H9 (cell line): ENCODE results near the gene TYMP. TPM values are rescaled to one million over a fixed set of nuclear protein-coding genes. Genes with fewer than 3 reads are reported as not detected.

ENCODE experiments used
- DNase-seq: peaks from one replicate; pipeline ENCODE4 v3.0.0-alpha.2; 2017
- H2AFZ ChIP-seq: one replicate; pipeline ENCODE4 v1.6.1; 2013; ENCODE audit warnings: mild to moderate bottlenecking, low read length, control low read depth, moderate library complexity
- H2AK5ac ChIP-seq: 2 replicates; pipeline ENCODE4 v1.6.1; 2013; ENCODE audit warnings: low read length, control low read depth, mixed read lengths; ENCODE audit not compliant: insufficient read length
- H2BK120ac ChIP-seq: one replicate; pipeline ENCODE4 v1.6.1; 2013; ENCODE audit warnings: low read depth, mild to moderate bottlenecking, low read length, control low read depth, inconsistent platforms; ENCODE audit not compliant: poor library complexity, severe bottlenecking
- H2BK12ac ChIP-seq: 2 replicates; pipeline ENCODE4 v1.6.1; 2013; ENCODE audit warnings: low read length, control low read depth, mixed read lengths, low read depth; ENCODE audit not compliant: insufficient read length
- H2BK15ac ChIP-seq: 2 replicates; pipeline ENCODE4 v1.6.1; 2013; ENCODE audit warnings: low read depth, low read length, control low read depth
- H2BK20ac ChIP-seq: one replicate; pipeline ENCODE4 v1.6.1; 2013; ENCODE audit warnings: low read depth, mild to moderate bottlenecking, low read length, control low read depth, inconsistent platforms; ENCODE audit not compliant: poor library complexity, severe bottlenecking
- H2BK5ac ChIP-seq: 2 replicates; pipeline ENCODE4 v1.6.1; 2013; ENCODE audit warnings: low read length, control low read depth, mixed read lengths; ENCODE audit not compliant: insufficient read length
- H3K14ac ChIP-seq: 2 replicates; pipeline ENCODE4 v1.6.1; 2013; ENCODE audit warnings: low read length, control low read depth; ENCODE audit not compliant: insufficient read depth
- H3K18ac ChIP-seq: 2 replicates; pipeline ENCODE4 v1.6.1; 2013; ENCODE audit warnings: low read depth, mild to moderate bottlenecking, mixed read lengths, low read length, control low read depth; ENCODE audit not compliant: insufficient read length
- H3K23ac ChIP-seq: 2 replicates; pipeline ENCODE4 v1.6.1; 2013; ENCODE audit warnings: low read length, control low read depth, mixed read lengths, low read depth; ENCODE audit not compliant: insufficient read length
- H3K23me2 ChIP-seq: 2 replicates; pipeline ENCODE4 v1.6.1; 2013; ENCODE audit warnings: low read depth, mild to moderate bottlenecking, mixed read lengths, low read length, control low read depth; ENCODE audit not compliant: insufficient read length, poor library complexity, severe bottlenecking
- H3K27ac ChIP-seq: 2 replicates; pipeline ENCODE4 v1.5.1; 2013; ENCODE audit warnings: low read length, control low read depth, mixed read lengths, low read depth; ENCODE audit not compliant: insufficient read length
- H3K27me3 ChIP-seq: 2 replicates; pipeline ENCODE4 v1.6.1; 2013; ENCODE audit warnings: low read length, control low read depth, inconsistent platforms; ENCODE audit not compliant: insufficient read depth
- H3K4ac ChIP-seq: 2 replicates; pipeline ENCODE4 v1.6.1; 2013; ENCODE audit warnings: low read depth, mild to moderate bottlenecking, control low read depth, inconsistent platforms, low read length, moderate library complexity
- H3K4me1 ChIP-seq: 2 replicates; pipeline ENCODE4 v1.6.1; 2013; ENCODE audit warnings: low read length, control low read depth, inconsistent platforms; ENCODE audit not compliant: insufficient read depth
- H3K4me2 ChIP-seq: 2 replicates; pipeline ENCODE4 v1.6.1; 2013; ENCODE audit warnings: low read length, control low read depth, mixed read lengths; ENCODE audit not compliant: insufficient read length, insufficient read depth
- H3K56ac ChIP-seq: 2 replicates; pipeline ENCODE4 v1.6.1; 2013; ENCODE audit warnings: low read depth, mild to moderate bottlenecking, mixed read lengths, low read length, control low read depth; ENCODE audit not compliant: insufficient read length
- H3K79me1 ChIP-seq: 2 replicates; pipeline ENCODE4 v1.6.1; 2013; ENCODE audit warnings: low read depth, mild to moderate bottlenecking, moderate library complexity, low read length, control low read depth, inconsistent platforms; ENCODE audit not compliant: insufficient read depth, poor library complexity, severe bottlenecking
- H3K79me2 ChIP-seq: 2 replicates; pipeline ENCODE4 v1.6.1; 2013; ENCODE audit warnings: low read length, control low read depth, inconsistent platforms; ENCODE audit not compliant: insufficient read depth
- H3K9ac ChIP-seq: 2 replicates; pipeline ENCODE4 v1.6.1; 2013; ENCODE audit warnings: low read length, control low read depth, mixed read lengths; ENCODE audit not compliant: insufficient read length; ENCODE audit errors: extremely low read depth
- H3K9me3 ChIP-seq: one replicate; pipeline ENCODE4 v1.6.1; 2013; ENCODE audit warnings: low read depth, low read length, inconsistent platforms; ENCODE audit not compliant: control insufficient read depth
- H3T11ph ChIP-seq: one replicate; pipeline ENCODE4 v1.6.1; 2013; ENCODE audit warnings: mild to moderate bottlenecking, low read length, control low read depth, inconsistent platforms
- H4K20me1 ChIP-seq: one replicate; pipeline ENCODE4 v1.6.1; 2013; ENCODE audit not compliant: control insufficient read depth, insufficient read length, insufficient read depth
- H4K5ac ChIP-seq: 2 replicates; pipeline ENCODE4 v1.6.1; 2013; ENCODE audit warnings: low read depth, mild to moderate bottlenecking, mixed read lengths, low read length, control low read depth; ENCODE audit not compliant: insufficient read length
- H4K8ac ChIP-seq: replicated peaks from 2 replicates; pipeline ENCODE4 v1.6.1; 2013; ENCODE audit warnings: low read length, control low read depth, mixed read lengths, low read depth; ENCODE audit not compliant: insufficient read length
- H4K91ac ChIP-seq: 2 replicates; pipeline ENCODE4 v1.6.1; 2013; ENCODE audit warnings: low read depth, mild to moderate bottlenecking, moderate library complexity, mixed read lengths, low read length, control low read depth; ENCODE audit not compliant: insufficient read length
- H3K27ac Mint-ChIP-seq, 3 experiments: 2 replicates in 2 of 3; 3 replicates in 1 of 3; pipeline ENCODE4 v1.8.0; 2020 to 2021; ENCODE audit warnings: mixed read lengths in 3 of 3, mild to moderate bottlenecking in 1 of 3, moderate library complexity in 1 of 3
- H3K27me3 Mint-ChIP-seq: 2 replicates; pipeline ENCODE4 v1.8.0; 2021; ENCODE audit warnings: low read depth, mild to moderate bottlenecking, moderate library complexity, mixed read lengths
- H3K36me3 Mint-ChIP-seq, 3 experiments: 2 replicates in 2 of 3; 3 replicates in 1 of 3; pipeline ENCODE4 v1.8.0; 2020 to 2021; ENCODE audit warnings: low read depth in 3 of 3, mixed read lengths in 3 of 3; ENCODE audit not compliant: insufficient read depth in 1 of 3
- H3K4me1 Mint-ChIP-seq, 2 experiments: 2 replicates each; pipeline ENCODE4 v1.8.0; 2020; ENCODE audit warnings: mixed read lengths in 2 of 2
- H3K4me3 Mint-ChIP-seq, 2 experiments: 2 replicates in 1 of 2; 3 replicates in 1 of 2; pipeline ENCODE4 v1.8.0; 2020 to 2021; ENCODE audit warnings: mild to moderate bottlenecking in 2 of 2, mixed read lengths in 2 of 2, moderate library complexity in 1 of 2
- H3K9me3 Mint-ChIP-seq, 2 experiments: 2 replicates in 1 of 2; 3 replicates in 1 of 2; pipeline ENCODE4 v1.8.0; 2020; ENCODE audit warnings: mild to moderate bottlenecking in 2 of 2, mixed read lengths in 2 of 2, moderate library complexity in 1 of 2
- WGBS: extraction: QIAGEN DNeasy Blood & Tissue Kit; methylation state at CpG from one replicate; pipeline ENCODE4 v1.1.7; 2013; ENCODE audit warnings: missing lambda C conversion rate, low lambda C conversion rate, mixed read lengths; ENCODE audit not compliant: insufficient read length; ENCODE audit errors: extremely low coverage; 5-methylcytosine and 5-hydroxymethylcytosine counted together
- total RNA-seq: library from RNA; stranded (reverse); gene quantifications from 2 replicates; pipeline ENCODE4 v1.2.1, GENCODE V29; 2021
- TF ChIP-seq, protein P1 (sequence below): fragments of 200-600 bp; sonication (generic); conservative IDR thresholded peaks from 3 replicates; pipeline ENCODE4 v1.8.0; 2021; ENCODE audit warnings: antibody characterized with exemption, mild to moderate bottlenecking

The TYMP gene
- total RNA-seq, 1 experiment from 2014 or later: 1.0 TPM

DNA sequence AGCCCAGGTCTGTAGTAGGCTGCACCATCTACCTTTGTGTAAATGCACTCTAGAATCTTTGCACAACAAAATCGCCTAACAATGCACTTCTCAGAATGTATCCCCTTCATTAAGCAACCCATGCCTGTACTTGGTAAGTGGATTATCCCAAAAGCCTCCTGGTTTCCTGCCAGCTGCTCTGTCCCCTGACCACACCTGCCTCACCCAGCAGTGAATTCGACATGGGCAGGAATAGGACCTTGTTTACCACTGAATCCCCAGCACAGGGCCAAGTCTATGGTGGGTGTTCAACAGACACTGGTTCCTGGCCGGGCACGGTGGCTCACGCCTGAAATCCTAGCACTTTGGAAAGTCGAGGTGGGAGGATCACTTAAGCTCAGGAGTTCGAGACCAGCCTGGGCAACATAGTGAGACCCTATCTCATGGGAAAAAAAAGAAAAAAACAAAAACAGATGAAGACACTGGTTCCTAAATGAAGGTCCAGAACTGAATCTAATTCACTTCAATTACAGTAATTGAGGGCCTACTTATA is 38.0 kb upstream of the TYMP start:
- H2AFZ ChIP-seq: no peak overlapping the region
- H2AK5ac ChIP-seq: no peak overlapping the region
- H3K4me1 ChIP-seq: no peaks in the 10 kb centered on the region
- H2BK12ac ChIP-seq: no peak overlapping the region
- no peaks in the 10 kb centered on the region for H3K9me3 Mint-ChIP-seq
- H3K4me3 Mint-ChIP-seq: no peak overlapping the region
- H3K14ac ChIP-seq: no peak overlapping the region
- TF ChIP-seq, protein P1, sequence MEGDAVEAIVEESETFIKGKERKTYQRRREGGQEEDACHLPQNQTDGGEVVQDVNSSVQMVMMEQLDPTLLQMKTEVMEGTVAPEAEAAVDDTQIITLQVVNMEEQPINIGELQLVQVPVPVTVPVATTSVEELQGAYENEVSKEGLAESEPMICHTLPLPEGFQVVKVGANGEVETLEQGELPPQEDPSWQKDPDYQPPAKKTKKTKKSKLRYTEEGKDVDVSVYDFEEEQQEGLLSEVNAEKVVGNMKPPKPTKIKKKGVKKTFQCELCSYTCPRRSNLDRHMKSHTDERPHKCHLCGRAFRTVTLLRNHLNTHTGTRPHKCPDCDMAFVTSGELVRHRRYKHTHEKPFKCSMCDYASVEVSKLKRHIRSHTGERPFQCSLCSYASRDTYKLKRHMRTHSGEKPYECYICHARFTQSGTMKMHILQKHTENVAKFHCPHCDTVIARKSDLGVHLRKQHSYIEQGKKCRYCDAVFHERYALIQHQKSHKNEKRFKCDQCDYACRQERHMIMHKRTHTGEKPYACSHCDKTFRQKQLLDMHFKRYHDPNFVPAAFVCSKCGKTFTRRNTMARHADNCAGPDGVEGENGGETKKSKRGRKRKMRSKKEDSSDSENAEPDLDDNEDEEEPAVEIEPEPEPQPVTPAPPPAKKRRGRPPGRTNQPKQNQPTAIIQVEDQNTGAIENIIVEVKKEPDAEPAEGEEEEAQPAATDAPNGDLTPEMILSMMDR: no peak
- WGBS: no CpG with 5 or more reads among the region's 7 CpGs
- peaks cover 13 to 52% (median 49%) of the 10 kb centered on the region in 3 experiments; a peak in 6 of 7 replicates for H3K36me3 Mint-ChIP-seq
- H4K8ac ChIP-seq: no peak overlapping the region
- H4K91ac ChIP-seq: no peak overlapping the region
- no peak overlapping the region for H2BK15ac ChIP-seq
- H3K9ac ChIP-seq: no peak overlapping the region
- H3T11ph ChIP-seq: no peak overlapping the region
- H2BK120ac ChIP-seq: no peak overlapping the region
- H3K23me2 ChIP-seq: no peaks in the 10 kb centered on the region
- no peak overlapping the region for H3K4ac ChIP-seq
- H3K56ac ChIP-seq: no peak overlapping the region
- no peak overlapping the region for H3K4me2 ChIP-seq
- H2BK20ac ChIP-seq: no peak overlapping the region
- no peak overlapping the region for H2BK5ac ChIP-seq
- no peak overlapping the region for H4K5ac ChIP-seq
- no peaks in the 10 kb centered on the region for H3K9me3 ChIP-seq
- H3K27ac ChIP-seq: no peak overlapping the region
- no peak overlapping the region for H3K18ac ChIP-seq
- DNase-seq: no peak
- H4K20me1 ChIP-seq: no peaks in the 10 kb centered on the region
- peak overlapping the region in 1 of 3 experiments; percentile 53; a peak in 1 of 7 replicates for H3K27ac Mint-ChIP-seq
- no peaks in the 10 kb centered on the region for H3K79me2 ChIP-seq
- H3K23ac ChIP-seq: no peak overlapping the region
- H3K4me1 Mint-ChIP-seq: peaks cover 5 to 6% of the 10 kb centered on the region in 2 experiments; a peak in 3 of 4 replicates
- no peaks in the 10 kb centered on the region for H3K27me3 ChIP-seq
- H3K79me1 ChIP-seq: no peaks in the 10 kb centered on the region
- H3K27me3 Mint-ChIP-seq: peaks cover 15% of the 10 kb centered on the region
